NOMO-1 (cell line): ENCODE results near the gene KLHL28.
"Not testable (repeated sequence)": the region's sequence is repeated elsewhere in the genome, so short reads cannot be mapped to it uniquely, and the experiment has no call there.

ENCODE experiments used
- DNase-seq, 2 experiments: peaks; one replicate each; lab custom pipeline; 2025; ENCODE audit not compliant: unreplicated experiment in 2 of 2; lab: John Stamatoyannopoulos, UW

The KLHL28 gene

GRCh38 chr14:44897845-44898151 lies 63.9 kb downstream of the KLHL28 start:
- no peak for DNase-seq

- DNase-seq: peak; percentile 89
These were observed 64.5 kb downstream of the KLHL28 start for GRCh38 chr14:44897041-44897844.

GRCh38 chr14:44896275-44897040 lies 65.3 kb downstream of the KLHL28 start:
- no peak for DNase-seq

- DNase-seq: no peak
These were observed 66.0 kb downstream of the KLHL28 start for GRCh38 chr14:44895716-44896115.

GRCh38 chr14:44893535-44893934 lies 68.2 kb downstream of the KLHL28 start:
- no peak for DNase-seq

- DNase-seq: not testable (repeated sequence)
These were observed 69.9 kb downstream of the KLHL28 start for GRCh38 chr14:44891726-44892372.

GRCh38 chr14:44889595-44890471 lies 71.9 kb downstream of the KLHL28 start:
- no peak for DNase-seq

GRCh38 chr14:44887596-44887955 lies 74.2 kb downstream of the KLHL28 start:
- no peak for DNase-seq

- no peak for DNase-seq
These were observed 74.7 kb downstream of the KLHL28 start for GRCh38 chr14:44886860-44887595.

- no peak for DNase-seq
These were observed 81.0 kb downstream of the KLHL28 start for GRCh38 chr14:44880791-44881190.
